KMS-11 (cell line): Measurements from ENCODE around the gene SORCS2.

Source experiments
- H2AFZ ChIP-seq: fragments of 200-600 bp; sonication (generic); 2 replicates; pipeline ENCODE4 v1.6.1; 2016; ENCODE audit warnings: antibody characterized with exemption, mixed run types, low read depth
- H3K27ac ChIP-seq: fragments of 200-600 bp; sonication (generic); 2 replicates; pipeline ENCODE4 v1.6.1; 2016; ENCODE audit warnings: mild to moderate bottlenecking, mixed run types
- H3K27me3 ChIP-seq: fragments of 200-600 bp; sonication (generic); 2 replicates; pipeline ENCODE4 v1.6.1; 2017; ENCODE audit warnings: mild to moderate bottlenecking, low read depth, mixed run types, moderate library complexity; ENCODE audit not compliant: insufficient read depth
- H3K36me3 ChIP-seq: fragments of 200-600 bp; sonication (generic); 2 replicates; pipeline ENCODE4 v1.6.1; 2017; ENCODE audit warnings: mild to moderate bottlenecking, mixed run types; ENCODE audit not compliant: insufficient read depth
- H3K4me1 ChIP-seq: fragments of 200-600 bp; sonication (generic); 2 replicates; pipeline ENCODE4 v1.6.1; 2016; ENCODE audit warnings: mild to moderate bottlenecking, low read depth, mixed run types; ENCODE audit not compliant: poor library complexity, severe bottlenecking
- H3K4me2 ChIP-seq: fragments of 200-600 bp; sonication (generic); 2 replicates; pipeline ENCODE4 v1.7.0; 2016; ENCODE audit warnings: mild to moderate bottlenecking, mixed run types
- H3K4me3 ChIP-seq: fragments of 200-600 bp; sonication (generic); IDR thresholded peaks from 2 replicates; pipeline ENCODE4 v1.6.1; 2017; ENCODE audit warnings: low read depth, low read length, mixed read lengths; ENCODE audit not compliant: insufficient read depth
- H3K79me2 ChIP-seq: fragments of 200-600 bp; sonication (generic); 2 replicates; pipeline ENCODE4 v1.6.1; 2016; ENCODE audit warnings: low read depth, mixed run types; ENCODE audit not compliant: insufficient read depth
- H3K9ac ChIP-seq: fragments of 200-600 bp; sonication (generic); 2 replicates; pipeline ENCODE4 v1.6.1; 2016; ENCODE audit warnings: mild to moderate bottlenecking, mixed run types
- H4K20me1 ChIP-seq: fragments of 200-600 bp; sonication (generic); 2 replicates; pipeline ENCODE4 v1.6.1; 2016; ENCODE audit warnings: mild to moderate bottlenecking, mixed run types; ENCODE audit not compliant: insufficient read depth
- TF ChIP-seq, protein P1 (sequence below): fragments of 200-600 bp; sonication (generic); conservative IDR thresholded peaks from 2 replicates; pipeline ENCODE4 v1.6.1; 2017; ENCODE audit warnings: low read depth, mild to moderate bottlenecking, antibody characterized with exemption, low read length, moderate library complexity, mixed read lengths

The SORCS2 gene

DNA sequence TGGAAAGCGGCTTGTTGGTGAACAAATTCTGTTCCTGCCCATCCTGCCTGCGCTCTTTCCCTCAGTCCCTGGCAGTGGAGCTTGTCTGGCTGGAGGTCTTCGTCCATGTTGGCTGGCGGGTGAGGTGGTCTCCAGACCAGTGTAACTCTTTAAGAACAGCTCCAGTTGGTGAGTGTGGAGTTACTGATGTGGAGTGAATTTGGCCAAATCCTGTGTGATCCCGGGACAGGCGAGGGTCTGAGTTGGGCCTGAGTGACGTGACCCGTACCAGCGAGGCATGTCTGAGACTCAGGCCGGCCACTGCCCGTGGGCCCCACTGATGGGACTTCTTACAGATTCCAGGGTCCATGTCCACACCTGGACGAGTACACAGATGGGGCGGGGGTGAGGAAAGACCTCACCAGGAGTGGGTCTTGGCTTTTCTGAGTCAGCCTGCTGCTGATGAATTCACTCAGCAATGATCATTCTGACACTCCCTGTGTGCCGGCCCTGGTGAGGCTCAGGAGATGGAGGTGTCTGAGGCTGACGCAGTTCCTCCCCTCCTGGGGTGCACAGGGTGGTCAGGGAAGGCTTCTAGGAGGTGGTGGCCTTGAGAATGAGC is 196.9 kb downstream of the SORCS2 start:
- no peak overlapping the region for H3K9ac ChIP-seq
- H3K4me2 ChIP-seq = no peak overlapping the region
- TF ChIP-seq, protein P1, sequence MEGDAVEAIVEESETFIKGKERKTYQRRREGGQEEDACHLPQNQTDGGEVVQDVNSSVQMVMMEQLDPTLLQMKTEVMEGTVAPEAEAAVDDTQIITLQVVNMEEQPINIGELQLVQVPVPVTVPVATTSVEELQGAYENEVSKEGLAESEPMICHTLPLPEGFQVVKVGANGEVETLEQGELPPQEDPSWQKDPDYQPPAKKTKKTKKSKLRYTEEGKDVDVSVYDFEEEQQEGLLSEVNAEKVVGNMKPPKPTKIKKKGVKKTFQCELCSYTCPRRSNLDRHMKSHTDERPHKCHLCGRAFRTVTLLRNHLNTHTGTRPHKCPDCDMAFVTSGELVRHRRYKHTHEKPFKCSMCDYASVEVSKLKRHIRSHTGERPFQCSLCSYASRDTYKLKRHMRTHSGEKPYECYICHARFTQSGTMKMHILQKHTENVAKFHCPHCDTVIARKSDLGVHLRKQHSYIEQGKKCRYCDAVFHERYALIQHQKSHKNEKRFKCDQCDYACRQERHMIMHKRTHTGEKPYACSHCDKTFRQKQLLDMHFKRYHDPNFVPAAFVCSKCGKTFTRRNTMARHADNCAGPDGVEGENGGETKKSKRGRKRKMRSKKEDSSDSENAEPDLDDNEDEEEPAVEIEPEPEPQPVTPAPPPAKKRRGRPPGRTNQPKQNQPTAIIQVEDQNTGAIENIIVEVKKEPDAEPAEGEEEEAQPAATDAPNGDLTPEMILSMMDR = no peak
- no peak overlapping the region for H3K27ac ChIP-seq
- no peaks in the 10 kb centered on the region for H3K4me1 ChIP-seq
- H3K79me2 ChIP-seq = no peaks in the 10 kb centered on the region
- H2AFZ ChIP-seq = no peak overlapping the region
- no peaks in the 10 kb centered on the region for H3K36me3 ChIP-seq
- H4K20me1 ChIP-seq = no peaks in the 10 kb centered on the region
- H3K4me3 ChIP-seq = no peak overlapping the region
- no peaks in the 10 kb centered on the region for H3K27me3 ChIP-seq

GRCh38 chr4:7389719-7390118 is 197.4 kb downstream of the SORCS2 start:
- Histone ChIP-seq H4K20me1 (no peaks in the 10 kb centered on the region), H3K4me3 (no peak overlapping the region), H2AFZ (no peak overlapping the region), H3K4me1 (no peaks in the 10 kb centered on the region), H3K4me2 (no peak overlapping the region), H3K36me3 (no peaks in the 10 kb centered on the region), H3K79me2 (no peaks in the 10 kb centered on the region), H3K9ac (no peak overlapping the region), H3K27me3 (no peaks in the 10 kb centered on the region), H3K27ac (no peak overlapping the region)
- TF ChIP-seq, protein P1 = no peak

DNA sequence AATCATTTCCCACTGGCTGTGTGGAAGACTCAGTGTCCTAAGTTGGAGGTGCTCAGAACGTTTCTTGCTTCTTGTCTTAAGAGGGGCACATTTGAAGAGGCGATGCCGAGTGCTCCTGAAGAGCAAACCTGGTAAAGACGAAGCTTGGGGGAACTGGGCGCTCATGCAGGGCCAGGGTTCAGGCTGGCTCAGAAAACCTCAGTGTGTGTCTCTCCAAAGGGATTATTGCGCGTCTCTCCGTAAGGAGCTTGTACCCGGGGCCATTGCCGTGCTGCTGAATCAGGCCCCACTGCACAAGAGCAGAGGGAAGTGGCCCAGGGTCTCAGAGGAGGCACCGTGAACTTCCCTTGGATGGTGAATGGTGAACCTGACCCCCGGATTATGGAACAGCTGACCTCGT is 198.0 kb downstream of the SORCS2 start:
- H3K9ac ChIP-seq = no peak overlapping the region

DNA sequence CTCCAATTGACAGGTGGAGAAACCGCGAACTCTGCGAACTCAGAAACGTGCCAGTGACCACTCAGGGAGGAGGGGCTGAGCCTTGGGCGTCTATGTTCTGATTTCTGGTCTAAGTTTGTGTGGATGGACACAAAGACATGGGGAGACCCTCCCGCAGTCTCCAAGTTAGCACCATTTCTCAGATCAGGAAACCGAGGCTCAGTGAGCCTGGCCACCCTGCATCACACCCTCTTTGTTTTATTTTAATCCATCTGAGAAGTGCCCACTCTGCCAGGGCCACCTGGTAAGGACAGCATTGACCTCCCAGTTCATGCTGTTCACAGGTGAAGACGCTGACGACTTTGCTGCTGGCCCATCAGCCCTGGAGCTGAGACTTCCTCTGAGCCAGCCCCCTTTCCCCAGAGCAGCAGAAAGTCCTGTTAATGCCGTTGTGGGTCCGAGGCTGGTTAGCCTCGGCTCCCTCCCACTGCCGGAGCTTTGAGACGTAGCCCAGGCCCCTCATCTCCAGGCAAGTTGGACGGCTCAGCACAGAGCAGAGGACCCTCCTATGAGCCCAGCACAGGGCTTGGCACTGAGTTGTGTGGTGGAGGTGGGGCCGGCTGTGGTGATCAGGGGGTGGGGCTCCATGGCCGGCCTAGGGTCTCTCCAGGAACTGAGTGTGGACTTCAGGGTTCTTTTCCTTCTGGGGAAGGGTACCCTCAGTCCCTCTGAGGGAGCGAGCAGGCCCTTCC is 198.7 kb downstream of the SORCS2 start:
- H3K27me3 ChIP-seq = no peaks in the 10 kb centered on the region
- H4K20me1 ChIP-seq = no peaks in the 10 kb centered on the region
- no peak overlapping the region for H3K4me2 ChIP-seq
- H3K79me2 ChIP-seq = no peaks in the 10 kb centered on the region
- H3K27ac ChIP-seq = no peak overlapping the region
- H3K4me1 ChIP-seq = no peaks in the 10 kb centered on the region
- no peaks in the 10 kb centered on the region for H3K36me3 ChIP-seq
- TF ChIP-seq, protein P1 = no peak
- no peak overlapping the region for H3K4me3 ChIP-seq
- H3K9ac ChIP-seq = no peak overlapping the region
- H2AFZ ChIP-seq = no peak overlapping the region

More for the DNA sequence above, 198.0 kb downstream of the SORCS2 start:
- Histone ChIP-seq H3K4me2 (no peak overlapping the region), H3K4me3 (no peak overlapping the region), H3K36me3 (no peaks in the 10 kb centered on the region), H3K27me3 (no peaks in the 10 kb centered on the region), H4K20me1 (no peaks in the 10 kb centered on the region), H2AFZ (no peak overlapping the region), H3K79me2 (no peaks in the 10 kb centered on the region), H3K4me1 (no peaks in the 10 kb centered on the region), H3K27ac (no peak overlapping the region)
- TF ChIP-seq, protein P1 = no peak
